Smooth muscle cell (in vitro differentiated cells): ENCODE data around the gene MYH3. TPM values are rescaled to one million over a fixed set of nuclear protein-coding genes. Genes with fewer than 3 reads are reported as not detected.

Source experiments
- DNase-seq: peaks from one replicate; lab custom pipeline; 2025; ENCODE audit not compliant: unreplicated experiment; lab: John Stamatoyannopoulos, UW
- H2AFZ ChIP-seq: fragments of 200-600 bp; sonication (generic); 2 replicates; pipeline ENCODE4 v1.6.0; 2016; ENCODE audit warnings: antibody characterized with exemption, low read depth, mild to moderate bottlenecking
- H3F3A ChIP-seq: fragments of 200-600 bp; sonication (generic); 2 replicates; pipeline ENCODE4 v1.6.0; 2017; ENCODE audit warnings: antibody characterized with exemption, low read depth
- H3K27ac ChIP-seq: fragments of 200-600 bp; sonication (generic); 2 replicates; pipeline ENCODE4 v1.5.1; 2016; ENCODE audit warnings: low read depth, mild to moderate bottlenecking
- H3K27me3 ChIP-seq: fragments of 200-600 bp; sonication (generic); 2 replicates; pipeline ENCODE4 v1.6.1; 2016; ENCODE audit warnings: low read depth, mild to moderate bottlenecking
- H3K36me3 ChIP-seq: fragments of 200-600 bp; sonication (generic); 2 replicates; pipeline ENCODE4 v1.5.1; 2016; ENCODE audit warnings: low read depth
- H3K4me1 ChIP-seq: fragments of 200-600 bp; sonication (generic); 2 replicates; pipeline ENCODE4 v1.5.1; 2016; ENCODE audit warnings: low read depth
- H3K4me2 ChIP-seq: fragments of 200-600 bp; sonication (generic); 2 replicates; pipeline ENCODE4 v1.6.0; 2016; ENCODE audit warnings: mild to moderate bottlenecking
- H3K4me3 ChIP-seq: fragments of 200-600 bp; sonication (generic); 2 replicates; pipeline ENCODE4 v1.5.1; 2016; ENCODE audit warnings: mild to moderate bottlenecking
- H3K79me2 ChIP-seq: fragments of 200-600 bp; sonication (generic); 2 replicates; pipeline ENCODE4 v1.6.0; 2016; ENCODE audit warnings: low read depth, mild to moderate bottlenecking
- H3K9ac ChIP-seq: fragments of 200-600 bp; sonication (generic); 2 replicates; pipeline ENCODE4 v1.6.0; 2016; ENCODE audit warnings: low read depth
- H3K9me3 ChIP-seq: fragments of 200-600 bp; sonication (generic); replicated peaks from 2 replicates; pipeline ENCODE4 v1.5.1; 2016; ENCODE audit warnings: low read depth
- H4K20me1 ChIP-seq: fragments of 200-600 bp; sonication (generic); 2 replicates; pipeline ENCODE4 v1.6.0; 2016; ENCODE audit warnings: low read depth
- WGBS: methylation state at CpG from one replicate; pipeline ENCODE4 v1.1.7; 2016; ENCODE audit warnings: low lambda C conversion rate; 5-methylcytosine and 5-hydroxymethylcytosine counted together
- polyA plus RNA-seq: library from polyadenylated mRNA; unstranded; fragments of >200 nt; fragmentation: Nextera tagmentation; extraction: Ambion mirVana; gene quantifications from 2 replicates; pipeline ENCODE4 v1.2.1, GENCODE V29; 2016
- total RNA-seq: library from RNA; depleted of rRNA; stranded (reverse); fragments of >200 nt; gene quantifications from 2 replicates; pipeline ENCODE4 v1.2.3, GENCODE V29; 2014
- TF ChIP-seq, protein P1 (sequence below): fragments of 200-600 bp; sonication (generic); IDR thresholded peaks from 2 replicates; pipeline ENCODE4 v1.5.1; 2017; ENCODE audit warnings: borderline replicate concordance, mild to moderate bottlenecking, antibody characterized with exemption; ENCODE audit not compliant: insufficient read depth, poor library complexity, severe bottlenecking

MYH3 gene
- total and polyA plus RNA-seq, 2 experiments from 2014 or later: 1.1 to 1.2 TPM

DNA sequence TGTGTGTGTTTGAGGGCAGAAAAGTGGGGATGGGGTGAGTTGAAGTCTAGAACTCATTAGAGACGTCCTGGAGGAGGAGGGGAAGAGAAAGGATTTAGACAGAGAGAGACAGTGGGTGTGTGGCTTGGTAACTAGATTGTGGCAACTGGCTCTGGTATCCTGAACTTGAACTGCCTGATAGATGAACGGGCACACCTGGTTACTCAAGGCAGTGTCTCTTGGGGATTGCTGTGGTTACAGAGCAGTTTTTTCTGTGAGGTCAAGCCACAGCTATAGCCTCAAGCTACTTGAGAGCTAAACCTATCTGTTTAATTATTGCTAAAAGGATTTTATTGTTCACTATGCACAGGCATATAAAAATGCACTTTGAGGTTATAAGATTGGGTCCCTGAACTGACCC is 77.8 kb downstream of the MYH3 start:
- H3K36me3 ChIP-seq: no peaks in the 10 kb centered on the region
- H3K4me3 ChIP-seq: no peak overlapping the region
- no peaks in the 10 kb centered on the region for H4K20me1 ChIP-seq
- no peak overlapping the region for H3K4me2 ChIP-seq
- no peaks in the 10 kb centered on the region for H3K79me2 ChIP-seq
- H2AFZ ChIP-seq: no peak overlapping the region
- H3K9me3 ChIP-seq: no peaks in the 10 kb centered on the region
- TF ChIP-seq, protein P1, sequence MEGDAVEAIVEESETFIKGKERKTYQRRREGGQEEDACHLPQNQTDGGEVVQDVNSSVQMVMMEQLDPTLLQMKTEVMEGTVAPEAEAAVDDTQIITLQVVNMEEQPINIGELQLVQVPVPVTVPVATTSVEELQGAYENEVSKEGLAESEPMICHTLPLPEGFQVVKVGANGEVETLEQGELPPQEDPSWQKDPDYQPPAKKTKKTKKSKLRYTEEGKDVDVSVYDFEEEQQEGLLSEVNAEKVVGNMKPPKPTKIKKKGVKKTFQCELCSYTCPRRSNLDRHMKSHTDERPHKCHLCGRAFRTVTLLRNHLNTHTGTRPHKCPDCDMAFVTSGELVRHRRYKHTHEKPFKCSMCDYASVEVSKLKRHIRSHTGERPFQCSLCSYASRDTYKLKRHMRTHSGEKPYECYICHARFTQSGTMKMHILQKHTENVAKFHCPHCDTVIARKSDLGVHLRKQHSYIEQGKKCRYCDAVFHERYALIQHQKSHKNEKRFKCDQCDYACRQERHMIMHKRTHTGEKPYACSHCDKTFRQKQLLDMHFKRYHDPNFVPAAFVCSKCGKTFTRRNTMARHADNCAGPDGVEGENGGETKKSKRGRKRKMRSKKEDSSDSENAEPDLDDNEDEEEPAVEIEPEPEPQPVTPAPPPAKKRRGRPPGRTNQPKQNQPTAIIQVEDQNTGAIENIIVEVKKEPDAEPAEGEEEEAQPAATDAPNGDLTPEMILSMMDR: no peak
- no peak overlapping the region for H3K27ac ChIP-seq
- no peak for DNase-seq
- H3K9ac ChIP-seq: no peak overlapping the region
- H3K27me3 ChIP-seq: no peaks in the 10 kb centered on the region
- WGBS: 79% methylated on average over 2 of the region's 2 CpGs
- H3K4me1 ChIP-seq: no peaks in the 10 kb centered on the region
- no peaks in the 10 kb centered on the region for H3F3A ChIP-seq

Other genes starting within 250 kb of the MYH3 start
- not detected in 2 replicates for gene MYH8, start 235.4 kb downstream of the MYH3 start, total RNA-seq
- gene MYH8, start 235.4 kb downstream of the MYH3 start, polyA plus RNA-seq: not detected in 2 replicates
- not detected in 2 replicates for gene MYH4, start 187.8 kb downstream of the MYH3 start, total RNA-seq
- gene MYH4, start 187.8 kb downstream of the MYH3 start, polyA plus RNA-seq: not detected in 2 replicates
- not detected in 2 replicates for gene MYH1, start 138.8 kb downstream of the MYH3 start, total RNA-seq
- not detected in 2 replicates for gene MYH1, start 138.8 kb downstream of the MYH3 start, polyA plus RNA-seq
- not detected in 2 replicates for gene MYH2, start 107.7 kb downstream of the MYH3 start, total RNA-seq
- not detected in 2 replicates for gene MYH2, start 107.7 kb downstream of the MYH3 start, polyA plus RNA-seq
- 24.8 and 25.9 TPM in 2 replicates for gene SCO1, start 40.2 kb upstream of the MYH3 start, total RNA-seq
- gene SCO1, start 40.2 kb upstream of the MYH3 start, polyA plus RNA-seq: 28.3 and 30.6 TPM in 2 replicates
- 8.3 and 8.6 TPM in 2 replicates for gene ADPRM, start 40.3 kb upstream of the MYH3 start, total RNA-seq
- gene ADPRM, start 40.3 kb upstream of the MYH3 start, polyA plus RNA-seq: 9.3 and 11.3 TPM in 2 replicates
- gene TMEM220, start 72.7 kb upstream of the MYH3 start, total RNA-seq: 0.58 and 3.5 TPM in 2 replicates
- gene TMEM220, start 72.7 kb upstream of the MYH3 start, polyA plus RNA-seq: 4.3 and 5.5 TPM in 2 replicates
- not detected in 2 replicates for gene TMEM238L, start 146.8 kb upstream of the MYH3 start, total RNA-seq
- not detected in 2 replicates for gene TMEM238L, start 146.8 kb upstream of the MYH3 start, polyA plus RNA-seq
- gene PIRT, start 180.8 kb upstream of the MYH3 start, total RNA-seq: not detected in 2 replicates
- not detected in 2 replicates for gene PIRT, start 180.8 kb upstream of the MYH3 start, polyA plus RNA-seq